GM12878 (cell line): ENCODE data around the gene DDX52. TPM values are rescaled to one million over a fixed set of nuclear protein-coding genes. Genes with fewer than 3 reads are reported as not detected.

Experiments
- ATAC-seq: fragments of 200-7000 bp; cut with Tn5 transposase; 3 replicates; pipeline ENCODE4 v1.9.1; 2020; ENCODE audit warnings: mild to moderate bottlenecking, moderate library complexity
- BruUV-seq: library from RNA; stranded (reverse); fragments of 400-500 nt; replicated peaks from 2 replicates; lab custom pipeline; 2021; lab: Mats Ljungman, UMichigan
- CTCF ChIA-PET: fragments of 300-600 bp; sonication (Branson Sonifier 250); formaldehyde crosslinking; extraction: SDS; loops from one replicate; lab custom pipeline; 2021; ENCODE audit warnings: inconsistent platforms; lab: Yijun Ruan, JAX
- POLR2A ChIA-PET: fragments of 350-600 bp; formaldehyde crosslinking; extraction: SDS; loops from one replicate; lab custom pipeline; 2021; ENCODE audit warnings: inconsistent platforms; lab: Charles Lee
- RAD21 ChIA-PET: fragments of 300-600 bp; sonication (Branson Sonifier 250); formaldehyde crosslinking; loops from one replicate; lab custom pipeline; 2023; ENCODE audit warnings: antibody characterized with exemption; ENCODE audit not compliant: unreplicated experiment; lab: Charles Lee
- SMC1A ChIA-PET: fragments of 300-600 bp; sonication (Branson Sonifier 250); formaldehyde crosslinking; loops from one replicate; lab custom pipeline; 2023; ENCODE audit not compliant: unreplicated experiment, uncharacterized antibody; lab: Charles Lee
- DNase-seq: peaks from one replicate; pipeline ENCODE4 v3.0.0-alpha.2; 2011; ENCODE audit warnings: low read depth, low spot score
- FAIRE-seq: peaks from 3 replicates; lab custom pipeline; 2011; peaks lifted over from hg19 to GRCh38; lab: Jason Lieb, UNC
- H2AFZ ChIP-seq: 2 replicates; pipeline ENCODE4 v1.6.0; 2011; ENCODE audit warnings: low read depth, low read length, control low read depth; ENCODE audit not compliant: control insufficient read depth
- H3K27ac ChIP-seq: 2 replicates; pipeline ENCODE4 v1.5.1; 2011; ENCODE audit warnings: control low read depth; ENCODE audit not compliant: control insufficient read depth, insufficient read depth
- H3K27me3 ChIP-seq, 2 experiments: replicated peaks in 1 of 2; 2 replicates each; pipeline versions ENCODE4 v1.6.0 to v1.6.1; 2011; ENCODE audit warnings: low read length in 1 of 2; ENCODE audit not compliant: control insufficient read depth in 2 of 2, insufficient read depth in 2 of 2
- H3K36me3 ChIP-seq, 2 experiments: 2 replicates each; pipeline ENCODE4 v1.5.1; 2011; ENCODE audit warnings: low read length in 1 of 2; ENCODE audit not compliant: control insufficient read depth in 2 of 2, insufficient read depth in 2 of 2
- H3K4me1 ChIP-seq: 2 replicates; pipeline ENCODE4 v1.6.1; 2011; ENCODE audit warnings: mild to moderate bottlenecking, low read length, moderate library complexity, mixed read lengths; ENCODE audit not compliant: control insufficient read depth, insufficient read depth
- H3K4me2 ChIP-seq: 2 replicates; pipeline ENCODE4 v1.6.0; 2011; ENCODE audit warnings: control low read depth; ENCODE audit not compliant: control insufficient read depth, insufficient read depth
- H3K4me3 ChIP-seq: fragments of 200-600 bp; sonication (generic); 2 replicates; pipeline ENCODE4 v1.5.1; 2016
- H3K79me2 ChIP-seq: 2 replicates; pipeline ENCODE4 v1.6.0; 2011; ENCODE audit warnings: low read length; ENCODE audit not compliant: control insufficient read depth, insufficient read depth
- H3K9ac ChIP-seq: 2 replicates; pipeline ENCODE4 v1.8.0; 2011; ENCODE audit warnings: low read length, control low read depth, mixed read lengths; ENCODE audit not compliant: control insufficient read depth, insufficient read depth
- H3K9me3 ChIP-seq: replicated peaks from 3 replicates; pipeline ENCODE4 v1.5.1; 2011; ENCODE audit warnings: mild to moderate bottlenecking, low read length; ENCODE audit not compliant: control insufficient read depth, insufficient read depth
- H4K20me1 ChIP-seq: 2 replicates; pipeline ENCODE4 v1.6.0; 2011; ENCODE audit not compliant: control insufficient read depth, insufficient read depth
- BHLHE40 ChIP-seq, 2 experiments: fragments of 450-650 bp in 1 of 2; IDR thresholded peaks; 2 replicates each; pipeline ENCODE4 v1.6.1; 2011 to 2017; ENCODE audit warnings: low read depth in 2 of 2, borderline replicate concordance in 1 of 2, improper control_type of control experiment in 1 of 2, low read length in 1 of 2, mild to moderate bottlenecking in 1 of 2
- CREM ChIP-seq: IDR thresholded peaks from 2 replicates; pipeline ENCODE4 v1.6.1; 2014; ENCODE audit warnings: antibody characterized with exemption, low read depth
- ETV6 ChIP-seq, 2 experiments: fragments of 450-650 bp in 1 of 2; IDR thresholded peaks in 1 of 2; conservative IDR thresholded peaks in 1 of 2; 2 replicates each; pipeline ENCODE4 v1.6.1; 2014; ENCODE audit warnings: antibody characterized with exemption in 1 of 2, borderline replicate concordance in 1 of 2, low read depth in 1 of 2, mild to moderate bottlenecking in 1 of 2, moderate library complexity in 1 of 2
- GABPA ChIP-seq: IDR thresholded peaks from 2 replicates; pipeline ENCODE4 v1.6.1; 2014; ENCODE audit warnings: antibody characterized with exemption, low read depth, mild to moderate bottlenecking, inconsistent platforms
- NFIC ChIP-seq: IDR thresholded peaks from 2 replicates; pipeline ENCODE4 v1.6.1; 2012; ENCODE audit warnings: low read depth, mild to moderate bottlenecking, inconsistent platforms, low read length, moderate library complexity
- PKNOX1 ChIP-seq: fragments of 450-650 bp; IDR thresholded peaks from 2 replicates; pipeline ENCODE4 v1.6.1; 2016; ENCODE audit warnings: mild to moderate bottlenecking
- RUNX3 ChIP-seq: IDR thresholded peaks from 2 replicates; pipeline ENCODE4 v1.6.1; 2012; ENCODE audit warnings: low read length, inconsistent platforms
- SPI1 ChIP-seq: IDR thresholded peaks from 2 replicates; pipeline ENCODE4 v1.6.1; 2011; ENCODE audit warnings: low read depth, mild to moderate bottlenecking, low read length, moderate library complexity, borderline replicate concordance; ENCODE audit not compliant: insufficient read depth
- SREBF2 ChIP-seq: IDR thresholded peaks from 2 replicates; pipeline ENCODE4 v1.6.1; 2012; ENCODE audit warnings: mild to moderate bottlenecking, low read length
- ZBTB40 ChIP-seq: fragments of 450-650 bp; IDR thresholded peaks from 2 replicates; pipeline ENCODE4 v1.6.1; 2016; ENCODE audit warnings: mild to moderate bottlenecking, moderate library complexity, borderline replicate concordance
- ZNF687 ChIP-seq: fragments of 450-650 bp; IDR thresholded peaks from 2 replicates; pipeline ENCODE4 v1.6.1; 2017; ENCODE audit warnings: mild to moderate bottlenecking, moderate library complexity
- WGBS: methylation state at CpG from one replicate; pipeline ENCODE4 v1.1.6; 2016; ENCODE audit warnings: low lambda C conversion rate; ENCODE audit not compliant: insufficient replicate concordance, insufficient coverage; ENCODE audit errors: missing lambda C conversion rate; 5-methylcytosine and 5-hydroxymethylcytosine counted together
- in situ Hi-C: fragments of 300-500 bp; cut with MboI; formaldehyde crosslinking; loops from 9 replicates; pipeline ENCODE4 v1.14.3; 2018; ENCODE audit warnings: mixed read lengths
- intact Hi-C: fragments of 100-400 bp; cut with micrococcal nuclease; formaldehyde crosslinking; loops from one replicate; pipeline ENCODE4 v1.14.2; 2022; ENCODE audit not compliant: unreplicated experiment
- polyA plus RNA-seq, 11 experiments: library from polyadenylated mRNA; depleted of rRNA in 4 of 11; unstranded in 6 of 11; stranded (reverse) in 5 of 11; fragments of >200 nt; fragmentation: Nextera tagmentation in 4 of 11; fragmentation: Illumina TruSeq in 1 of 11; extraction: Ambion mirVana in 4 of 11; extraction: Trizol in 1 of 11; gene quantifications; 1 replicate in 1 of 11; 2 replicates in 10 of 11; pipeline versions ENCODE4 v1.2.1 to v1.2.3, GENCODE V29; 2011 to 2016; ENCODE audit warnings: inconsistent platforms in 2 of 11, missing spikeins in 2 of 11, low read depth in 1 of 11
- total RNA-seq, 4 experiments: library from RNA; depleted of rRNA in 3 of 4; stranded (reverse); fragments of >200 nt in 3 of 4; fragmentation: Illumina TruSeq in 1 of 4; extraction: Trizol in 1 of 4; gene quantifications; 2 replicates each; pipeline versions ENCODE4 v1.2.1 to v1.2.3, GENCODE V29; 2013 to 2021

The DDX52 gene
- total and polyA plus RNA-seq, 10 of the 15 experiments (the other 5 are each of a cell fraction or from before 2014, with no cell fraction given) = 14.8 to 49.7 (median 26.3) TPM

- peak overlapping the region; percentile 30 for H3K27ac ChIP-seq
- DNase-seq = no peak
- no peak for FAIRE-seq
- ChIA-PET POLR2A (interaction anchor here (0.5 kb wide), 1 partner anchor 113 kb away, joined by 7 read pairs; no protein-coding TSS in a partner anchor), SMC1A (interaction anchor here (0.6 to 3.4 kb wide), 8 partner anchors 11 to 232 kb away, joined by 3 to 12 read pairs (median 4); no protein-coding TSS in a partner anchor), CTCF (interaction anchor here (1.1 to 2.3 kb wide), 4 partner anchors 8 to 233 kb away, joined by 3 to 10 read pairs (median 3); no protein-coding TSS in a partner anchor), RAD21 (no interaction called here)
- no peak overlapping the region for H2AFZ ChIP-seq
- peak; percentile 38; the same call in 1 of the 2 replicates for TF ChIP-seq ZNF687
- TF ChIP-seq RUNX3 = peak; percentile 45
- TF ChIP-seq PKNOX1 = peak; percentile 40; the same call in 1 of the 2 replicates
- TF ChIP-seq SPI1 = peak; percentile 76
- TF ChIP-seq ZBTB40 = peak; percentile 23; the same call in 1 of the 2 replicates
- no peak for TF ChIP-seq NFIC
- peak; percentile 44; the same call in 1 of the 2 replicates for TF ChIP-seq GABPA
- TF ChIP-seq ETV6 (conservative IDR thresholded peaks at IDR 0.05 in 1 of 2, IDR thresholded peaks at IDR 0.05 in 1 of 2; ENCODE audit: borderline replicate concordance in 1 of 2, low read depth in 1 of 2) = peak in 1 of 2 experiments; percentile 36; a peak in 1 of 4 replicates
- 0 out of 2 replicates have a peak, but pooled peaks have one; percentile 20 for TF ChIP-seq CREM
- no peak for TF ChIP-seq SREBF2
- peak; percentile 11 to 26; a peak in 1 of 4 replicates for TF ChIP-seq BHLHE40 (IDR thresholded peaks at IDR 0.05; ENCODE audit: borderline replicate concordance in 1 of 2, low read depth in 2 of 2, low read length in 1 of 2)
- H3K36me3 ChIP-seq = no peaks in the 10 kb centered on the region; a peak in 1 of 4 replicates
- peak; percentile 38 for ATAC-seq
- H3K9ac ChIP-seq = peak overlapping the region; percentile 5; the same call in 1 of the 2 replicates
- peaks cover 8% of the 10 kb centered on the region; the same call in 1 of the 2 replicates for H3K4me1 ChIP-seq
- no peaks in the 10 kb centered on the region; the same call in 1 of the 2 replicates for H4K20me1 ChIP-seq
- peak overlapping the region; percentile 78 for H3K4me3 ChIP-seq
- intact Hi-C loops = loop anchor here (5.0 kb wide), 1 partner anchor 186 kb away; no protein-coding TSS in a partner anchor
- H3K4me2 ChIP-seq = peak overlapping the region; percentile 93
- no peaks in the 10 kb centered on the region for H3K27me3 ChIP-seq
- H3K9me3 ChIP-seq = peaks cover 5% of the 10 kb centered on the region; the same call in 2 of the 3 replicates
- 41% methylated on average over 7 of the region's 7 CpGs for WGBS
- in situ Hi-C loops = loop anchor here (25.0 kb wide), 1 partner anchor 1831 kb away; no protein-coding TSS in a partner anchor
- BruUV-seq = no TSS peak
- H3K79me2 ChIP-seq = peaks cover 56% of the 10 kb centered on the region
These were observed 37.3 kb downstream of the DDX52 start for GRCh38 chr17:37605813-37606505.
